ENCODE measurements around the gene FNDC3B. TPM values are rescaled to one million over a fixed set of nuclear protein-coding genes. Genes with fewer than 3 reads are reported as not detected.

FNDC3B gene
- total RNA-seq, 1 donor from 2014 or later, result 9.3 TPM

GRCh38 chr3:172292422-172292821 is 253.0 kb downstream of the FNDC3B start:
- Mint-ChIP-seq H3K36me3 (ENCODE audit: low read depth) (no peaks in the 10 kb centered on the region), H3K4me3 (no peak overlapping the region), H3K27ac (no peak overlapping the region), H3K4me1 (peaks cover 6% of the 10 kb centered on the region), H3K27me3 (no peaks in the 10 kb centered on the region), H3K9me3 (peaks cover 5% of the 10 kb centered on the region)
- ATAC-seq (ENCODE audit: low read depth) (no peak), DNase-seq (no peak)
- ChIA-PET CTCF (no interaction called here), POLR2A (no interaction called here)
- TF ChIP-seq CTCF (IDR thresholded peaks at IDR 0.05), result no peak
- intact Hi-C loops (cut with micrococcal nuclease), result no loop called here

GRCh38 chr3:172293093-172293492 is 253.7 kb downstream of the FNDC3B start:
- no peak for DNase-seq
- ChIA-PET CTCF (no interaction called here), POLR2A (no interaction called here)

GRCh38 chr3:172294223-172294806 is 254.9 kb downstream of the FNDC3B start:
- DNase-seq, result no peak
- peaks cover 6% of the 10 kb centered on the region for H3K4me1 Mint-ChIP-seq
- ATAC-seq (ENCODE audit: low read depth), result no peak
- H3K9me3 Mint-ChIP-seq, result peaks cover 5% of the 10 kb centered on the region
- intact Hi-C loops (cut with micrococcal nuclease), result no loop called here
- H3K4me3 Mint-ChIP-seq, result no peak overlapping the region
- POLR2A ChIA-PET, result no interaction called here
- peak overlapping the region; percentile 21 for H3K27ac Mint-ChIP-seq
- H3K27me3 Mint-ChIP-seq, result no peaks in the 10 kb centered on the region
- H3K36me3 Mint-ChIP-seq (ENCODE audit: low read depth), result no peaks in the 10 kb centered on the region
- TF ChIP-seq CTCF (IDR thresholded peaks at IDR 0.05), result no peak
- CTCF ChIA-PET, result no interaction called here

More at GRCh38 chr3:172293093-172293492, 253.7 kb downstream of the FNDC3B start:
- Mint-ChIP-seq H3K27ac (no peak overlapping the region), H3K27me3 (no peaks in the 10 kb centered on the region), H3K4me3 (no peak overlapping the region), H3K4me1 (peaks cover 6% of the 10 kb centered on the region), H3K9me3 (peaks cover 5% of the 10 kb centered on the region), H3K36me3 (ENCODE audit: low read depth) (no peaks in the 10 kb centered on the region)
- no peak for ATAC-seq (ENCODE audit: low read depth)
- no peak for TF ChIP-seq CTCF (IDR thresholded peaks at IDR 0.05)
- intact Hi-C loops (cut with micrococcal nuclease), result no loop called here

GRCh38 chr3:172296248-172296974 is 257.0 kb downstream of the FNDC3B start:
- no peak overlapping the region for H3K27ac Mint-ChIP-seq
- H3K4me3 Mint-ChIP-seq, result no peak overlapping the region
- CTCF ChIA-PET, result no interaction called here
- TF ChIP-seq CTCF (IDR thresholded peaks at IDR 0.05), result no peak
- H3K27me3 Mint-ChIP-seq, result no peaks in the 10 kb centered on the region
- intact Hi-C loops (cut with micrococcal nuclease), result no loop called here
- no peak for ATAC-seq (ENCODE audit: low read depth)
- DNase-seq, result no peak
- no peaks in the 10 kb centered on the region for H3K36me3 Mint-ChIP-seq (ENCODE audit: low read depth)
- POLR2A ChIA-PET, result no interaction called here
- no peaks in the 10 kb centered on the region for H3K4me1 Mint-ChIP-seq
- H3K9me3 Mint-ChIP-seq, result peaks cover 5% of the 10 kb centered on the region

GRCh38 chr3:172296975-172297332 is 257.6 kb downstream of the FNDC3B start:
- no peak overlapping the region for H3K4me3 Mint-ChIP-seq
- no peak for ATAC-seq (ENCODE audit: low read depth)
- no peak for DNase-seq
- intact Hi-C loops (cut with micrococcal nuclease), result no loop called here
- peaks cover 5% of the 10 kb centered on the region for H3K9me3 Mint-ChIP-seq
- no peaks in the 10 kb centered on the region for H3K36me3 Mint-ChIP-seq (ENCODE audit: low read depth)
- ChIA-PET POLR2A (no interaction called here), CTCF (no interaction called here)
- no peak overlapping the region for H3K27ac Mint-ChIP-seq
- H3K4me1 Mint-ChIP-seq, result no peaks in the 10 kb centered on the region
- H3K27me3 Mint-ChIP-seq, result no peaks in the 10 kb centered on the region
- no peak for TF ChIP-seq CTCF (IDR thresholded peaks at IDR 0.05)
